ENCODE data around the gene EXOSC10.

EXOSC10 gene

DNA sequence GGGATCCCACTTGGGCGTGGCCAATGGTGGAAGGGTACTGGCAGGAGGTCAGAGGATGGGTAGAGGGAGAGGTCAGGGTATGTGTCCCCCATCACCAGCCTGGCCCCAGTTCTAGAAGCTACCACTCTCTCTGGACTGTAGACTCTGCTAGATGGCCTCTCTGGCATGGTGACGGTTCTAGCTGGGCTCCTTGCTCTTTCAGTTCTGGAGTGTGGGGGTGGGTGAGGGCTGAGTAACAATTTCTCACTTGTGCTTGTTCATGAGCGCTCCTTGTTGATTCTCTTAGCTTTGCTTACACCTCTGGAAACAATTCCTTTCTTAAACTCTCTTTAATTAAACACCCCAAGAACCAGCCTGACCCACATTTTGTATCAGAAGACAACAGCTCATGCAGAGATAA lies 25.3 kb upstream of the EXOSC10 start:
- TF ChIP-seq, protein P1, sequence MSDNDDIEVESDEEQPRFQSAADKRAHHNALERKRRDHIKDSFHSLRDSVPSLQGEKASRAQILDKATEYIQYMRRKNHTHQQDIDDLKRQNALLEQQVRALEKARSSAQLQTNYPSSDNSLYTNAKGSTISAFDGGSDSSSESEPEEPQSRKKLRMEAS (IDR thresholded peaks at IDR 0.05; ENCODE audit: low read depth, low read length) = no peak
- TF ChIP-seq MYC (IDR thresholded peaks at IDR 0.05; ENCODE audit: low read depth, low read length) = no peak
- TF ChIP-seq, protein P2, sequence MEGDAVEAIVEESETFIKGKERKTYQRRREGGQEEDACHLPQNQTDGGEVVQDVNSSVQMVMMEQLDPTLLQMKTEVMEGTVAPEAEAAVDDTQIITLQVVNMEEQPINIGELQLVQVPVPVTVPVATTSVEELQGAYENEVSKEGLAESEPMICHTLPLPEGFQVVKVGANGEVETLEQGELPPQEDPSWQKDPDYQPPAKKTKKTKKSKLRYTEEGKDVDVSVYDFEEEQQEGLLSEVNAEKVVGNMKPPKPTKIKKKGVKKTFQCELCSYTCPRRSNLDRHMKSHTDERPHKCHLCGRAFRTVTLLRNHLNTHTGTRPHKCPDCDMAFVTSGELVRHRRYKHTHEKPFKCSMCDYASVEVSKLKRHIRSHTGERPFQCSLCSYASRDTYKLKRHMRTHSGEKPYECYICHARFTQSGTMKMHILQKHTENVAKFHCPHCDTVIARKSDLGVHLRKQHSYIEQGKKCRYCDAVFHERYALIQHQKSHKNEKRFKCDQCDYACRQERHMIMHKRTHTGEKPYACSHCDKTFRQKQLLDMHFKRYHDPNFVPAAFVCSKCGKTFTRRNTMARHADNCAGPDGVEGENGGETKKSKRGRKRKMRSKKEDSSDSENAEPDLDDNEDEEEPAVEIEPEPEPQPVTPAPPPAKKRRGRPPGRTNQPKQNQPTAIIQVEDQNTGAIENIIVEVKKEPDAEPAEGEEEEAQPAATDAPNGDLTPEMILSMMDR (IDR thresholded peaks at IDR 0.05; ENCODE audit: low read depth, low read length) = no peak
- no peak for DNase-seq (ENCODE audit: low read depth)

DNA sequence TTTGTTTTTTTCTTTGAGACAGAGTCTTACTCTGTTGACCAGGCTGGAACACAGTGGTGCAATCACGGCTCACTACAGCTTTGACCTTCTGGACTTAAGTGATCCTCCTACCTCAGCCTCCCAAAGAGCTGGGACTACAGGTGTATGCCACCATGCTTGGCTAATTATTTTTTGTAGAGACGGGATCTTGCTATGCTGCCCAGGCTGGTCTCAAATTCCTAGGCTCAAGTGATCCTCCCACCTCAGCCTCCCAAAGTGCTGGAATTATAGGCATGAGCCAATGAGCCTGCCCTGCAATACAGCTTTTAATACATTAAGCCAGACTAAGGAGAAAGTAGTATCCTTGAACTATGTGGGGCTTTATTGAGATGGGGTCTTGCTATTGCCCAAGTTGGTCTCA lies 16.6 kb upstream of the EXOSC10 start:
- DNase-seq (ENCODE audit: low read depth) = no peak
- TF ChIP-seq, protein P2 (IDR thresholded peaks at IDR 0.05; ENCODE audit: low read depth, low read length) = no peak
- TF ChIP-seq MYC (IDR thresholded peaks at IDR 0.05; ENCODE audit: low read depth, low read length) (no peak), POLR2A (IDR thresholded peaks at IDR 0.05; ENCODE audit: extremely low read depth, insufficient read length) (no peak)
- TF ChIP-seq, protein P1 (IDR thresholded peaks at IDR 0.05; ENCODE audit: low read depth, low read length) = no peak
- H3K4me3 ChIP-seq (ENCODE audit: low read depth, low read length) = no peak overlapping the region

More for the DNA sequence above, 25.3 kb upstream of the EXOSC10 start:
- H3K4me3 ChIP-seq (ENCODE audit: low read depth, low read length) = no peak overlapping the region

DNA sequence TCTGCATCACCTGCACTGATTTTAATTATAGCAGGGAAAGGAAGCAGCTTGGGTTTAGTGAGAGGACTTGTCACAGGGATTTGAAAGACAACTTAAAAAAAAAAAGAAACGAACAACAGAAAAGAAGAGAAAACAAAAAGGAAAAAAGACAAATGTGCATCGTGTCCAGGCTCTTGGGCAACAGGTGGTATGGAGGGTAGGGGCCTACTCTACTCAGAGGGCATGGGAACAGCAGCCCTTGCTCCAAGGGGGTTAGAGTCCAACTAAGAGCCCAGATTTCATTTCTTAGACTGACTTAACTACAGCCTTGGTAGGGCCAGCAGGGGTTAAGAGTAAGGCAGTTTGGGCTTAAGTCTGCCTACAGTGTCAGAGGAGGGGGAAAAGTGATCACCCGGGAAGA lies 15.3 kb upstream of the EXOSC10 start:
- no peak for TF ChIP-seq MYC (IDR thresholded peaks at IDR 0.05; ENCODE audit: low read depth, low read length)
- TF ChIP-seq, protein P2 (IDR thresholded peaks at IDR 0.05; ENCODE audit: low read depth, low read length) = no peak
- TF ChIP-seq, protein P1 (IDR thresholded peaks at IDR 0.05; ENCODE audit: low read depth, low read length) = no peak
- TF ChIP-seq POLR2A (IDR thresholded peaks at IDR 0.05; ENCODE audit: extremely low read depth, insufficient read length) = no peak
- DNase-seq (ENCODE audit: low read depth) = no peak
- no peak overlapping the region for H3K4me3 ChIP-seq (ENCODE audit: low read depth, low read length)

DNA sequence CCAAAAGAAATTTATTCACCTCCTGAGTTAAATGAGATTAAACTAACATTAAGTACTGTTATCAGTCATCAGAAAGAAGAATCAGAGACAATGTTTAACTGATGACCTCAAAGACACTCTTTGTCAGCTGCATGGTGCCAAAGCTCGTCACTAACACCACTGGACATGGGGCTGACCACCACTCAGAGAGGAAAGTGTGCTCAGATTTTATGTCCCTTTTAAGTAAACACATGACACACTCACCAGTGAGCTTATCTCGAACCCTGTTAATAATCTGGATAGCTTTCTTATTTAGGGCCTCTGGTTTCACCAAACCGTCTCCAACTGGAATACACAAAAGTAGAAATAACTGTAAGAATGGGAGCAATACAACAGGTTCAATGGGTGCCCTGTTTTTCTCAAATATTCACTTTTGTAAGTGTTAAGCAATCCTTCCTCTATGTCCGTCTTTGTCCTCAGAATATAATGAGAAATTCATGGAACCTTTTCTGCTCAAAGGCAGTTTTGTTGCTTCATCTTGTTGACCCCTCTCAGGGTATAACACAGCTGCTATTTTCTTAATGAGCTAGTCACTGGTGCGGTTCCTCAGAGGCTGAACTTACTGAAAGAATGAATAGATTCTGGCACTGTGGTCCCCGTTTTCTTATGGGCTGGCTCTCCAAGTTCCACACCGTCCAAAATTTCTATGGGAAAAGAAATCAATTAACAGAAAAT lies 9.5 kb upstream of the EXOSC10 start:
- no peak overlapping the region for H3K4me3 ChIP-seq (ENCODE audit: low read depth, low read length)
- TF ChIP-seq, protein P1 (IDR thresholded peaks at IDR 0.05; ENCODE audit: low read depth, low read length) = no peak
- TF ChIP-seq, protein P2 (IDR thresholded peaks at IDR 0.05; ENCODE audit: low read depth, low read length) = no peak
- no peak for TF ChIP-seq MYC (IDR thresholded peaks at IDR 0.05; ENCODE audit: low read depth, low read length)
- TF ChIP-seq POLR2A (IDR thresholded peaks at IDR 0.05; ENCODE audit: extremely low read depth, insufficient read length) = no peak
- no peak for DNase-seq (ENCODE audit: low read depth)

DNA sequence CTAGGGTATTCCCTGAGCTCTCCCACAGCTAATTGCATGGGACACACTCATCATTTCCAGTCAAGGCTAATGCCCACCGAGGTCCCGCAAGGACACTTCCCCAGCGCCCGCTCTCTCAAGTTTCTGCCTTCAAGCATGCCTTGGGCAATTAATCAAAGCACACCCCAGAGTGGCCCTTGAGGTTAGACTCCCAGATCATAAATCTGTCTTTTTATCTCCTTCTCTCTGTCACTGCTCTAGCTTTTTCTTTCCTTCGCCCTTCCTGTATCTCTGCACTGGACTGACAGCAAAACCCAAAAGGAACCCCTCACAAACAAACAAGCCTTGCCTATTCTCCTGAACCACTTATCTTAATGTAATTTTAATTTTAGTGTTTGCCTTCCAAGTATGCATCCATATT lies 7.9 kb upstream of the EXOSC10 start:
- TF ChIP-seq, protein P1 (IDR thresholded peaks at IDR 0.05; ENCODE audit: low read depth, low read length) = no peak
- TF ChIP-seq POLR2A (IDR thresholded peaks at IDR 0.05; ENCODE audit: extremely low read depth, insufficient read length) (no peak), MYC (IDR thresholded peaks at IDR 0.05; ENCODE audit: low read depth, low read length) (no peak)
- TF ChIP-seq, protein P2 (IDR thresholded peaks at IDR 0.05; ENCODE audit: low read depth, low read length) = no peak
- no peak for DNase-seq (ENCODE audit: low read depth)
- H3K4me3 ChIP-seq (ENCODE audit: low read depth, low read length) = no peak overlapping the region

All from NB4 (cell line).